DOHH2 (cell line): ENCODE measurements around the gene GUCY2D.

Source experiments
- H3F3A ChIP-seq: fragments of 200-600 bp; sonication (generic), shearing (Covaris generic); 2 replicates; pipeline ENCODE4 v1.6.0; 2016; ENCODE audit warnings: antibody characterized with exemption, mild to moderate bottlenecking; ENCODE audit not compliant: control insufficient read depth, insufficient read depth
- H3K27ac ChIP-seq: fragments of 200-600 bp; sonication (generic); 2 replicates; pipeline ENCODE4 v1.5.1; 2014; ENCODE audit warnings: low read depth, mild to moderate bottlenecking, low read length, moderate library complexity
- H3K27me3 ChIP-seq: fragments of 200-600 bp; sonication (generic); 2 replicates; pipeline ENCODE4 v1.6.1; 2014; ENCODE audit warnings: mild to moderate bottlenecking, low read length, mixed read lengths; ENCODE audit not compliant: control insufficient read depth
- H3K36me3 ChIP-seq: fragments of 200-600 bp; sonication (generic); 2 replicates; pipeline ENCODE4 v1.6.1; 2014; ENCODE audit warnings: mild to moderate bottlenecking, low read length, moderate library complexity, mixed read lengths; ENCODE audit not compliant: control insufficient read depth
- H3K4me1 ChIP-seq: fragments of 200-600 bp; sonication (generic); 2 replicates; pipeline ENCODE4 v1.6.1; 2014; ENCODE audit warnings: mild to moderate bottlenecking, low read length, mixed read lengths; ENCODE audit not compliant: control insufficient read depth
- H3K4me2 ChIP-seq: fragments of 200-600 bp; sonication (generic); 2 replicates; pipeline ENCODE4 v1.6.0; 2014; ENCODE audit warnings: mild to moderate bottlenecking, low read length, moderate library complexity
- H3K4me3 ChIP-seq: fragments of 200-600 bp; sonication (generic); 2 replicates; pipeline ENCODE4 v1.5.1; 2014; ENCODE audit warnings: mild to moderate bottlenecking, low read length, mixed read lengths
- H3K79me2 ChIP-seq: fragments of 200-600 bp; sonication (generic); 2 replicates; pipeline ENCODE4 v1.6.1; 2014; ENCODE audit warnings: mild to moderate bottlenecking, low read length, mixed read lengths; ENCODE audit not compliant: control insufficient read depth
- H3K9me2 ChIP-seq: fragments of 200-600 bp; sonication (generic); replicated peaks from 2 replicates; pipeline ENCODE4 v1.6.1; 2014; ENCODE audit warnings: mild to moderate bottlenecking, low read length, mixed read lengths; ENCODE audit not compliant: control insufficient read depth
- H3K9me3 ChIP-seq: fragments of 200-600 bp; sonication (generic); 2 replicates; pipeline ENCODE4 v1.6.1; 2014; ENCODE audit warnings: antibody characterized with exemption, low read length, mixed read lengths; ENCODE audit not compliant: control insufficient read depth, insufficient read depth
- H4K20me1 ChIP-seq: fragments of 200-600 bp; sonication (generic); 2 replicates; pipeline ENCODE4 v1.6.0; 2014; ENCODE audit warnings: low read depth, mild to moderate bottlenecking, antibody characterized with exemption, low read length, moderate library complexity; ENCODE audit not compliant: control insufficient read depth, insufficient read depth
- CTCF ChIP-seq: fragments of 200-600 bp; sonication (generic); IDR thresholded peaks from one replicate; pipeline ENCODE4 v1.5.1; 2014; ENCODE audit warnings: antibody characterized with exemption, mild to moderate bottlenecking, low read depth, low read length; ENCODE audit not compliant: poor library complexity, severe bottlenecking
- EZH2phosphoT487 ChIP-seq: fragments of 200-600 bp; sonication (generic); IDR thresholded peaks from 2 replicates; pipeline ENCODE4 v1.6.1; 2017; ENCODE audit warnings: borderline replicate concordance, mild to moderate bottlenecking, antibody characterized with exemption, low read length, moderate library complexity, mixed read lengths

The GUCY2D gene

GRCh38 chr17:8016632-8017424, 14.4 kb downstream of the GUCY2D start:
- Histone ChIP-seq H3F3A (no peaks in the 10 kb centered on the region), H3K4me1 (peaks cover 10% of the 10 kb centered on the region), H3K27ac (no peak overlapping the region), H3K4me3 (peak overlapping the region; percentile 56), H3K9me3 (no peaks in the 10 kb centered on the region), H3K4me2 (peak overlapping the region; percentile 74), H3K27me3 (peaks cover 34% of the 10 kb centered on the region), H3K79me2 (no peaks in the 10 kb centered on the region), H3K9me2 (no peaks in the 10 kb centered on the region), H3K36me3 (no peaks in the 10 kb centered on the region), H4K20me1 (no peaks in the 10 kb centered on the region)
- TF ChIP-seq EZH2phosphoT487 = no peak
- peak; percentile 87 for TF ChIP-seq CTCF

- TF ChIP-seq CTCF (no peak), EZH2phosphoT487 (no peak)
- H3K27ac ChIP-seq = no peak overlapping the region
- H3K4me3 ChIP-seq = no peak overlapping the region
- H3K36me3 ChIP-seq = no peaks in the 10 kb centered on the region
- H3K4me2 ChIP-seq = no peak overlapping the region
- H3K4me1 ChIP-seq = peaks cover 10% of the 10 kb centered on the region
- H3K27me3 ChIP-seq = peaks cover 36% of the 10 kb centered on the region
- H3K9me3 ChIP-seq = no peaks in the 10 kb centered on the region
- no peaks in the 10 kb centered on the region for H3F3A ChIP-seq
- no peaks in the 10 kb centered on the region for H3K9me2 ChIP-seq
- no peaks in the 10 kb centered on the region for H3K79me2 ChIP-seq
- no peaks in the 10 kb centered on the region for H4K20me1 ChIP-seq
These were observed 16.0 kb downstream of the GUCY2D start for GRCh38 chr17:8018436-8018835.

- Histone ChIP-seq H3K79me2 (no peaks in the 10 kb centered on the region), H3K4me1 (peaks cover 10% of the 10 kb centered on the region), H3F3A (no peaks in the 10 kb centered on the region), H3K9me2 (no peaks in the 10 kb centered on the region), H3K4me3 (no peak overlapping the region), H3K4me2 (no peak overlapping the region), H3K27me3 (peaks cover 36% of the 10 kb centered on the region), H4K20me1 (no peaks in the 10 kb centered on the region), H3K36me3 (no peaks in the 10 kb centered on the region), H3K9me3 (no peaks in the 10 kb centered on the region), H3K27ac (no peak overlapping the region)
- no peak for TF ChIP-seq CTCF
- TF ChIP-seq EZH2phosphoT487 = no peak
These were observed 16.8 kb downstream of the GUCY2D start for GRCh38 chr17:8019166-8019565.
